Activated CD8-positive, alpha-beta memory T cell treated with anti-CD3 and anti-CD28 coated beads, Interleukin-2, amount 50 U/mL, for 4 hours (primary cell): Measurements from ENCODE around the gene HSCB.
"Not testable (repeated sequence)": the region's sequence is repeated elsewhere in the genome, so short reads cannot be mapped to it uniquely, and the experiment has no call there.

Experiments used
- DNase-seq: peaks from one replicate; pipeline ENCODE4 v3.0.0-alpha.2; 2020

Gene HSCB

DNA sequence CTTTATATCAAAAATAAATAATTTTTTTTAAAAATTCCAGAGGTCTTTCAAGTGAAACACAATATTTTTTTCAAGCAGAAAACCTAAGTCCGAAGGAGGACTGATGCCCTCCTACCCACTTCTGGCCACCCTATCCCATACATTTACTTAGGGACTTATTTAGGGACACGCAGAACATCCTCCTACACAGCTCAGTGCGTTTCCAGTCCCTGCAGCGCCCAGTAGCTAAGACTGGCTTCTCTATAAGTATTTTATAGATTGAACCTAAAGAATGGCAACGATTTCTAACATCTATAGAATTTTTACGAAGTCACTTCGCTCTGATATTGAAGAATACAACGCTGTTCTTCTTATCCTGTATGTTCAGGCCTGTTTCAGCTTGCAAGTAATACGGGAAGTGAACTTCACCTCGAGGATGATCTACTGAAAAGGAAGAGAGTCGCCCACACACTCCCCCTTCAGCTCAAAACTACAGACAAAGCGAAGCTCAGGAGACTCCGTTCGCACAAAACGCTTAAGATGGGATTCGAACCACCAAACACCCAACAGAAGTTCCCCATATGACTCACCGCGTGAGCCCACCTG is 547 bp upstream of the HSCB start:
- DNase-seq = no peak

DNA sequence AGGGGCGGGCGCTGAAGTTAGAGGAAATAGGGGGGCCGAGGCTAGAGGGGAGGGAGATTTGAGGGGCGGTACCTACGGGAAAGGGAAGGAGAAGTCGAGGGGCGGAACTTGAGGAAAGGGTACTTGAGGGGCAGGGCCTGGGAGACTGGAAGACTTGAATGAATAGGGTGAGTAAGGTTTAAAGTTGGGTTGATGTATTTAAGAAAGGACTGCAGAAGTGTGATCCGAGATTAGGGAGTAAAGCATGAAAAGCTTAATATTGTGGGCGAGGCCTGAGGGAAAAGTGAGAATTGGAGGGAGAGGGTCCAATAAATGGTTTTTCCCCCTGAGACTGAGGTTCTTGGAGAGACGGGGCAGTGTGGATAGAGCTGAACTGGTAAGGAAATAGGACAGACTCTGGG is 723 bp downstream of the HSCB start:
- DNase-seq = no peak

DNA sequence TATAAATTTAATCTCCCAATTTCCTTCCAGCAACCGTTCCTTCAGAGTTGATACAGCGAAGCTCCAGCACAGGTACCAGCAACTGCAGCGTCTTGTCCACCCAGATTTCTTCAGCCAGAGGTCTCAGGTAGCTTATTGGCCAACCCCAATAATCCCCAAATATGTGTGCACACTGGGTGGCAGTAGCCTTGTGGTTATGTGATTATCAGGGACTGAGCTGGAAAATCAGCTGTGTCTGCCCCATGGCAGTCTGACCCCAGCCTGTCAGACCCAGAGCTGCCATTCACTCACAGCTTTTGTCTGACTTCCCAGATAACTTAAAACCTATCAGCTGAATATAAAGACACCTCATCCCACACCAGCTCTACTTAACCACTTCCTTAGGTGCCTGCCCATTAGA is 2.0 kb downstream of the HSCB start:
- DNase-seq = no peak

DNA sequence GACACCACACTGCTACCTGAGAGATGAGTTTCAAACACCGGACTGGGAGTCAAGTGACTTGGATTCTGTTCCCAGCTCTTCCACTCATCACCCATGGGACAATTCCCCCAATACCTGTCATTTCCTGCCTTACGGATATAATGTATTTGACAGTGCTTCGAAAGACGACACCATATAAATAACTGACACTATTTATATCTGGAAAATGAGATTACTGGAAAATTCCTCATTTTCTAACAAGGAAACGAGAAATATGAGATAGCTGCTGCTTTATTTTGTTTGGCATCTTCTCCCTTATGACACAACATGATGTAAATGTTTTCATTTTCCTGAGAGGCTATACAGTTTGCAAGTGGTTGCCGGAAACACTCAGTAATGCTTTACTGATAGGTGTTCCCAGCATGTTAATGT is 8.6 kb downstream of the HSCB start:
- DNase-seq = no peak

DNA sequence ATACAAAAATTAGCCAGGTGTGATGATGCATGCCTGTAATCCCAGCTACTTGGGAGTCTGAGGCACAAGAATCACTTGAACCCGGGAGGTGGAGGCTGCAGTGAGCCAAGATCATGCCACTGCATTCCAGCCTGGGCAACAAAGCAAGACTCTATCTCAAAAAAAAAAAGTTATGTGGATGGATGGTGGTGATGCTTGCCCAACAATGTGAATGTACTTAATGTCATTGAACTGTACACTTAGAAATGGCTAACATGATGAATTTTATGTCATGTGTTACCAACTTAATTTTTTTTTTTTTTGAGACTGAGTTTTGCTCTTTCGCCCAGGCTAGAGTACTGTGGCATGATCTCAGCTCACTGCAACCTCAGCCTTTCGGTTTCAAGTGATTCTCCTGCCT is 12.7 kb downstream of the HSCB start:
- DNase-seq = not testable (repeated sequence)

DNA sequence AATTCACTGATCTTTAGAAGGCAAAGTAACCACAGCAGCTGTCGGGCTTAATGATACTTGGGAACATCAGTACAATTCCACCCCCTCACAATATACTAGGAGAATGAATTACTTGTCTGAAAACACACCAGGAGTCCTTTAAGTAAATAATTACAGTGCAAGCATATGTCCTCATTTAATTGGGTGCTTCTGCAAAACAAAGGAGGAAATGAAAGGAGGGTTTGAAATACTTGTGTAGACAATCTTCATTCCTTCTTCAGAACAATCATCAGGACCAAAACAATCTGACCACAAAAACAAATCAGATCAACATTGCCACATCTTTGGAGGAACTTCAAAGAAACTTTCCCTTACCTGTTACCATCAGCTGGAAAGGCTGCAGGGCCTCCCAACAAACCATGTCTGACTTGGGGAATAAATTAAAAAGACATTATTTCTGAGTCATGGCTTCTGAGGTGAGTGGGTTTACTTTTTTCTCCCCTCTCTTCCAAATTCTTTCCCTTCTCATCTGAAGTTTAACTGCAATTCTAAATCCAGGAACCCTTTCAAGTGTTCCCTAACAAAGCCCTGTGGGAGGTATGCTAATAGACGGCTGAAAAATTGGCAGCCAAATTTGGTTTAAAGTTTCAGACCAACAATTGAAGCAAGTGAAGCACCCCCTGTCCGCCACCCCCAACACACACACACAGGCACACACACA is 18.2 kb downstream of the HSCB start:
- no peak for DNase-seq

DNA sequence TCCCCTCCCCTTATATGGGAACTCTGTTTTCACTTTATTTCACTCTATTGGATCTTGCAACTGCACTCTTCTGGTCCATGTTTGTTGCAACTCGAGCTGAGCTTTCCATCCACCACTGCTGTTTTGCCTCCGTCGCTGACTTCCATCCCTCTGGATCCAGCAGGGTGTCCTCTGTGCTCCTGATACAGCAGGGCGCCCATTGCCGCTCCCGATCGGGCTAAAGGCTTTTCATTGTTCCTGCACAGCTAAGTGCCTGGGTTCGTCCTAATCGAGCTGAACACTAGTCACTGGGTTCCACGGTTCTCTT is 19.6 kb downstream of the HSCB start:
- no peak for DNase-seq

DNA sequence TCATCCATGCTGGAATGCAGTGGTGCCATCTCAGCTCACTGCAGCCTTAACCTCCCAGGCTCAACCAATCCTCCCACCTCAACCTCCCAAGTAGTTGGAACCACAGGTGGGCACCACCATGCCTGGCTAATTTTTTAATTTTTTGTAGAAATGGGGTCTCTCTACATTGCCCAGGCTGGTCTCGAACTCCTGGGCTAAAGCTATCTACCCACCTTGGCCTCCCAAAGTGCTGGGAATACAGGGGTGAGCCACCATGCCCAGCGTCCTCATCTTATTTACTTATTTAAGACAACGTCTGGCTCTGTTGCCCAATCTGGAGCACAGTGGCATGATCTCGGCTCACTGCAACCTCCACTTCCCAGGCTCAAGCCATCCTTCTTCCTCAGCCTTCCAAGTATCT is 20.2 kb downstream of the HSCB start:
- DNase-seq = not testable (repeated sequence)

DNA sequence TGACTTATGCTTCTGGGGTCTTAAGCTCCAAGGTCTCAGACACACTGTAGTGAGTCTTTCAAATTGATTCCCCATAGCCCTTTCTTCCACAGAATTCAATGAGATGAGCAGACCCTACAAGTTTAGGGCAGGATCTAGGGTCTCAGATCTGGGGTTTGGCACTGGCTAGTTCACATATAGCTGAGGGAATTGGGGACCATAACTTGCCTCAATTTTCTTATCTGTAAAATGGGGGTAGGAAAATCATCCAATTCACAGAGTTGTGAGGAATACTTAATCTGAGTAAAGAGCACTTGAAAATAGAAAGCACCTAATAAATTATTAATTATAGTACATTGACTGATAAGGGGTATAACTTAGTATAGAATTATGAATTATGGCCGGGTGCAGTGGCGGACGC is 24.8 kb downstream of the HSCB start:
- no peak for DNase-seq

DNA sequence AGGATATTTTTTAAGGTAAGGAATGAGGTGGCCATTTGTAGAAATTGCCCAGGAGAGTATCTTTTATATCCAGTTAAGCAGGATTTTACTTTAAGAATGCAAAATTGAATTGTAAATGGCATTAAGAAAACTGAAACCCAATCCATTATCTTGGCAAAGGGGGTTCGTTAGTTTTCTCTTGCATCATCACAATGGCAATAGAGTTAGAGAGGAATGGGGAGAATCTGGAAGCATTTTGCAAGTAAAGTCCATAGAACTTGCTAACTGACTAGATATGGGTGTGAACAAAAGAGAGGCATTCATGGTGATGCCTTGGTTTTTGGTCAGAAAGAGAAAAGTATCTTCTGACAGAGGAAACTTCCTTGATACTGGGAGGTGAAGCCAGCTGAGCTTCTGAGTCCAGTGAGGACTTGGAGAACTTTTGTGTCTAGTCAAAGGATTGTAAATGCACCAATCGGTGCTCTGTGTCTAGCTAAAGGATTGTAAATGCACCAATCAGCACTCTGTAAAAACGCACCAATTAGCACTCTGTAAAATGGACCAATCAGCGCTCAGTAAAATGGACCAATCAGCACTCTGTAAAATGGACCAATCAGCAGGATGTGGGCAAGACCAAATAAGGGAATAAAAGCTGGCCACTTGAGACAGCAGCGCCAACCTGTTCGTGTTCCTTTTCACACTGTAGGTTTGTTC is 27.0 kb downstream of the HSCB start:
- DNase-seq = no peak

DNA sequence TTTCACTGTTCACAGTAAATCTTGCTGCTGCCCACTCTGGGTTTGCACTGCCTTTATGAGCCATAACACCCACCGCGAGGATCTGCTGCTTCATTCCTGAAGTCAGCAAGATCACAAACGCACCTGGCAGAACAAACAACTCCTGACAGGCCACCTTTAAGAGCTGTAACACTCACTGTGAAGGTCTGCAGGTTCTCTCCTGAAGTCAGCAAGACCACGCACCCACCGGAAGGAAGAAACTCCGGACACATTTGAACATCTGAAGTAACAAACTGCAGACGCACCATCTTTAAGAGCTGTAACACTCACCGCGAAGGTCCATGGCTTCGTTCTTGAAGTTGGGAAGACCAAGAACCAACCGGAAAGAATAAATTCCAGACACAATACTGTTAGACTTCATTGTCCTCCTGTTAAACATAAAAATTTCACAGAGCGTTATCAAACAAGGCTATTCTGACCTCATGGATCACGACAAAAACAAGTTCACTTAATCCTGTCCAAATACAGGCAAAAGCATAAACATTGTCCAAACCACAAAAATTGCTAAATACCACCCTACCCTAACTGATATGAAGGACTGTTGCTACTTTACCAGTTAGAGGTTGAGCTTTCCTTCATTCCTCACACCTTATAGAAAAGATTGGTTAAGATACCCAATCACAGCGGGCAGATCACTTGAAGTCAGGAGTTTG is 27.7 kb downstream of the HSCB start:
- DNase-seq = no peak

DNA sequence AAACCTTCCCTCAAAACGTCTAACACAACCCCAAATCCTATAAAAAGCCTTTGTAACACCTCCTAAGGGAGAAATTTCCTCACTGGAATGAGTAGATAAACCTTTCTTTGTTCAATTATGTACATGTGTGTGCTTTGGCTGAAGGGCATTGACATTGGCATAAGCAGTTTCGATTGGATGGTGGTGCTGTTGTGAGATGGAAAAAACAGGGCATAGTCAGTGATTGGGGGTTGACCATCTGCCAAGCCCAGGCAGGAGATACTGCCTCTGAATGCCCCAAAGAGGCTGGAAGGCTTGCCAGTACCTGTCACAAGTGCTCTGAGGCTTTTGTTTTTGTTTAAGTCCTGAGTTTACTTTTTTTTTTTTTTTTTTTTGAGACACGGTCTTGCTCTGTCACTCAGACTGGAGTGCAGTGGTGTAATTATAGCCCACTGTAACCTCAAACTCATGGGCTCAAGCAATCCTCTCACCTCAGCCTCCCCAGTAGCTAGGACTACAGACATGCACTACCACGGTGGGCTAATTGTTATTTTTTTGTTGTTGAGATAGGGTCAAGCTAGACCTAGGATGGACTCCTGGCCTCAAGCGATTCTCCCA is 29.5 kb downstream of the HSCB start:
- DNase-seq = no peak

DNA sequence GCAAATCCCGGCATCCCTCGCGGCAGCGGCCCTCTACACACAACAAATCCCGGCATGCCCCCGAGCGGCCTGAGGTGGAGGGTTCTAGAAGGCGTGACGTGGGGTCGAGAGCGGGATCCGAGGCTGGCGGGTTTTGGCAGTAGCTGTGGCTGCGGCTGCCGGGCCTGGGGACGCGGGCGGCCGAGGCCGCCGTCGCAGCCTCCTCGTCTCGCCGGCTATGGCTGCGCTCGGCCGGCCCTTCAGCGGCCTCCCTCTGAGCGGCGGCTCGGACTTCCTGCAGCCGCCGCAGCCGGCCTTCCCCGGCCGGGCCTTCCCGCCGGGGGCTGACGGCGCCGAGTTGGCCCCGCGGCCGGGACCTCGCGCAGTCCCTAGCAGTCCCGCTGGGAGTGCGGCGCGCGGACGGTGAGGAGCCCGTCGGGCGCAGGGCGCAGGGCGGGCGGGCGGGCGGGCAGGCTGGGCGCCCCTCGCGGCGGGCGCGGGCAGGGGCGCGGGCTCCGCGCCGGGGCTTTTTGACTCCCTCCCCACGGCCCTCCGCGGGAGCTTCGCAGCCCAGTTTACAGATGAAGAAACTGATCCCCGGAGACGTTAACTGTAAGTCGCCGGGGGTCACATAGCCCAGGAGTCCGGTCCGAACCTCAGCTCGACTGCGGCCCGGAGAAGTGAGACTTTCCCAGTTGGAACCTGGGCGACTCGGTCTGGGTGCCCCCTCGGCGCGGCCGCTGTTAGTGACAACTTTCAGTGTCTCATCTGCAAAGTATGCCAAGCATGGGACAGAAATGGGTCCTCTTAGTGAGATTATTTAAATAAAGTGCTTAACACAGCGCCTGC is 31.0 kb downstream of the HSCB start, which contains the start of gene CCDC117:
TSS of gene CCDC117 (plus strand) at position 63 of the 828 bp plus-strand sequence. CDS start at position 218, 155 bp downstream.
- DNase-seq = peak; percentile 92

DNA sequence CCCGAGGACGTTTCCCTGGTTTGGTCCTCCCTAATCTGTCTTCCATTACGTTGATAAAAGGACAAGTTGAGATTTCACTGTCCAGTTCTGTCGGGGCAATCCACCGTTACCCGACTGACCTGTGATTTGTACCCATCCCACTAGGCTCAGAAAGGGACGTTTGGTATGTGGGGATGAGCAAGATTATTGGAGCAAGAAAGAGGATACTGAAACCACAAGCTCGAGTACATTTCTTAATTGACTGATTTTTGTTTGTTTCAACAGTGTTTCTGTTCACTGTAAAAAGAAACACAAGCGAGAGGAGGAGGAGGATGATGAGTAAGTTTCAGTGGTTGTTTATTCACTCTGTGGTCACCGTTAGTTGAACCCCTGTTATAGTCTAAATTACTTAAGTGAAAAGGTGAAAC is 31.6 kb downstream of the HSCB start:
- DNase-seq = no peak

DNA sequence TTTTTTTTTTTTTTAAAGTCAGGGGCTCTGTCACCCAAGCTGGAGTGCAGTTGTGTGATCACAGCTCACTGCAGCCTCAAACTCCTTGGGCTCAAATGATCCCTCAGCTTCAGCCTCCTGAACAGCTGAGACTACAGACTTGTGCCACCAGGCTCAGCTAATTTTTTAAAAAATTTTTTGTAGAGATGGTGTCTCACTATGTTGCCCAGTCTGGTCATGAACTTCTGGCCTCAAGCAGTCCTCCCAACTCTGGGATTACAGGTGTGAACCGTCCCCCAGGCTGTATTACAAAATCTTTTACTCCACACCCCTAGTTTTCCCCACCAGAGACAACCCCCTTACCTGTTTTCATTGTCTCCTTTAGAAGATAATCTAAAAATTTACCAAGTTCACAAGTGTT is 32.5 kb downstream of the HSCB start:
- DNase-seq = no peak

DNA sequence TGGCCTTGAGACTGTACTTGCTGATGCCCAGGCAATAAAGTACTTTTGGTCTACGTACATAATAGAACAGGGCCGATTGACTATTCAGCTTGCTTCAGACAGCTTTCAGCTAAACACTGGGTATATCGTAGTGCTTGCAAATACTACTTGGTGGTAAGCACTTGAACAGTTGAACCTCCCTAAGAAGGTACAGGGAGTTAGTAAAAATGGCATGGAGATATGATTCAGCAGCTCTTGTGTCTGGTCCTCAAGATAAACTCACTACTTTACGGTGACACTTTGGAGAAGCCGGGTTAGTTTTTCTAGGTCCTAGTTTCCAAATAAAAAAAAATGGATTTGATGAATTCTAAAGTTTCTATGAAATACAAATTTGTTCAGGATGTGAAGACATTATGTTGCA is 38.0 kb downstream of the HSCB start:
- DNase-seq = no peak

DNA sequence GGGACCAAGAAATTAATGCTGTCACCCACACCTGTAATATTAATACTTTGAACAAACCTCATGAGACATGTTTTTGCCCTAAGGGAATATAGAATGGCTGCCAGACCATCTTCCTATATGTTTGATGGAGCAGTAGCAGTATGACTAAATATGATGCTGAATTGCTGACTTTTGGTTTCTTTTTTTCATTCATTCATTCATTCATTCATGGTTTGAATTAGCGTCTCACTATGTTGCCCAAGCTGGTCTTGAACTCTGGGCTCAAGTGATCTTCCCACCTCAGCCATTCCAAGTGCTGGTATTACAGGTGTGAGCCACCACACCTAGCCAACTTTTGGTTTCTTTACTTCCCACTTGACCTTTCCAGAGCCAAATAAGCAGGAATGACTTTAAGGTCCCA is 38.5 kb downstream of the HSCB start:
- DNase-seq = no peak

DNA sequence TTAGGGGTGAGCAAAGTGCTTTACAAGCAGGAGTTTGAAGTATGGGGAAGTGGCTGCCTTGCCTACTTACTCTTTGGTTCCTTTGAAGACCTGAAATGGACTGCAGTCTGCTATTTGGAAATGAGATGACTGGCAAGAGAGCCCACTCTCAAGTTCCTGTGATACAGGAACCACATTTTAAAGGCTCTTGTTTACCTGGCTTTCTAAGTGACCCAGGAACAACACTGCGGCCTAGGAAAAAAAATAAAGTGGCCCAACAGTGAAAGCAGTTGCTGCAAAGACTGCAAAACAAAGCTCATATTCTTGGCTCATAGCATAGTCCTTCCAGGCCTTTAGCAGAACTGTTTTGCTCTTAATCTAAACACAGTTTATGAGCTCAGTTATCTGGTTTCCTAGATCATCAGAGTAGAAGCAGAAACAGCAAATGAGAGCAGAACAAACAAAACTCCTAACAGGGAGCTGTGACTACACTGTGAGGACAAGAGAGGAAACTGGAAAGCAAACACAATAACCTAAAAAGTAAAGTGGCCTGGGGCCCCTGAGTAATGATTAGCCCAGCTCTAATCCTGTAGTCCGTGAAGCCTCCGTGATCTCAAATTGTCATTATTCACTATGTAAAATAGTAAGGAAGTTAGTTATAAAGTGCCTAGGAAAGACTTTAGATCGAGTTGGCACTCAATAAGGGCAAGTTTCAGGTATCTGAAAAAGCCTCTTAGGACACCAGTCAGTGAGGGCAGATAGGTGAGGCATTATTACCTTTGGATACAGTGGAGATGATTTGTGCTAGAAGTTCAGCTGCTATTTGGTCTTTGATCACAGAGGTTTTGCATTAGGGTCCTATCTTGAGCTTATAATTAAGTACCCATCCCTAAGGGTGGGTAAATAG is 42.2 kb downstream of the HSCB start:
- no peak for DNase-seq

DNA sequence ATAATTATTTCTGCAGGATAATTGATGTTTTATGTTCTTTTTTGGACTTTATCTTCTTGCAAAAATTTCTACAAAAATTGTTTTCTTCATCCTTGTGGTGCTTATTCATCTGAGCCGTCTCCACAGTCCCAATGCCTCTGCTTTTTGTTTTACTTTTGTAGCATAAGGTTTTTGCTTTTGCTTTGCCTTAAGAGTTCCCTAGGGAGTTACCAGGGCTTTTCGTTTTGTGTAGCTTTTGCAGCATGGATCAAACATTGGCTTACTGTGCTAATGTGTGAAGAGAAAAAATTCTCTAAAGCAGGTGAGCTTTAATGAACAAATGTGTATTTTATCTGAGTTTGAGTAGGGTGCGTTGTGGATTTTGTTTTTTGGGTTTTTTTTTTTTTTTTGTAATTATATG is 46.8 kb downstream of the HSCB start:
- DNase-seq = no peak

DNA sequence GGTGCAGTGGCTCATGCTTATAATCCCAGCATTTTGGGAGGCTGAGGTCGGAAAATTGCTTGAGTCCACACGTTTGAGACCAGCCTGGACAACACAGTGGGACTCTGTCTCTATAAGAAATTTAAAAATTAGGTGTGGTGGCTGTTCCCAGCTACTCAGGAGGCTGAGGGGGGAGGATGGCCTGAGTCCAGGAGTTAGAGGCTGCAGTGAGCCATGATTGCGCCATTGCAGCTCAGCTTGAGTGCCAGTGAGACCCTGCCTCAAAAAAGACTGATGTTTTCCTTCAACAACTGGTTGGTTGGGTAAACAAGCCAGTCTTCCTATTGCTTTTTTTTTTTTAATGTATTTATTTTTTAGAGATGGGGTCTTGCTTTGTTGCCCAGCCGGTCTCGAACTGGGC is 49.3 kb downstream of the HSCB start:
- DNase-seq = no peak

DNA sequence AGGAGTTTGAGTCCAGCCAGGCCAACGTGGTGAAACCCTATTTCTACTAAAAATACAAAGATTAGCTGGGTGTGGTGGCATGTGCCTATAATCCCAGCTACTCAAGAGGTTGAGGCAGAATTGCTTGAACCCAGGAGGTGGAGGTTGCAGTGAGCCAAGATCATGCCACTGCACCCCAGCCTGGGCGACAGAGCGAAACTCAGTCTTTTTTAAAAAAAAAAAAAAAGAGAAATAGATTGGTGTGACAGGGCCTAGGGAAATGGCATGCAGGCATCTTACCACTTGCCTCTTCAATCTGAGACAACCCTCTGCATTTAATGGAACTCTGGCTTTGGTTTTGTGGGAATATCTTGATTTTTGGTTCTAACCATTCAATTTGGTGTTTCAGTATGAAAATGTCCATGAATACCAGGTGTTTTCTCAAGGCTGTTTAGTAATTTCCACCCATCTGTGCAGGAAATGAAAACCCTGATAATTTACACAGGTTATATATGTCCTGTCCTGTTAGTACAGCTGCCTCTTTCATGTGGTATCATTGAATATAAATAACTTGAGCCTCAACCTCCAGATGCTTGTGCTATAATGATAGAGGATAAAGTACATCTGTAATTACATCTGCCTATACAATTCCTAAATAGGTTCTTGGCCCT is 50.1 kb downstream of the HSCB start:
- no peak for DNase-seq
